HG03460 (cell line): Measurements from ENCODE around the gene HMGB2.

ENCODE experiments used
- ATAC-seq: cut with Tn5 transposase; IDR thresholded peaks from one replicate; pipeline ENCODE4 v1.9.1; 2021; ENCODE audit not compliant: unreplicated experiment

HMGB2 gene

GRCh38 chr4:173288698-173289352 is 45.3 kb downstream of the HMGB2 start:
- no peak for ATAC-seq

- peak; percentile 52 for ATAC-seq
These were observed 45.9 kb downstream of the HMGB2 start for GRCh38 chr4:173288296-173288695.

- no peak for ATAC-seq
These were observed 46.7 kb downstream of the HMGB2 start for GRCh38 chr4:173287486-173287885.

- no peak for ATAC-seq
These were observed 49.7 kb downstream of the HMGB2 start for GRCh38 chr4:173284463-173284862.

- ATAC-seq, result no peak
These were observed 51.5 kb downstream of the HMGB2 start for GRCh38 chr4:173282626-173283025.

- no peak for ATAC-seq
These were observed 51.9 kb downstream of the HMGB2 start for GRCh38 chr4:173282256-173282562.

GRCh38 chr4:173281406-173282255 is 52.5 kb downstream of the HMGB2 start:
- ATAC-seq, result no peak
